A673 (cell line): ENCODE data around the gene IPPK. TPM values are rescaled to one million over a fixed set of nuclear protein-coding genes. Genes with fewer than 3 reads are reported as not detected.

Source experiments
- BruUV-seq: library from RNA; stranded (reverse); fragments of 400-500 nt; replicated peaks from 2 replicates; lab custom pipeline; 2021; lab: Mats Ljungman, UMichigan
- CTCF ChIA-PET: fragments of 300-600 bp; sonication (Branson Sonifier 250); formaldehyde crosslinking; loops from one replicate; lab custom pipeline; 2022; ENCODE audit warnings: antibody characterized with exemption; lab: Charles Lee
- POLR2A ChIA-PET: fragments of 300-600 bp; sonication (Branson Sonifier 250); formaldehyde crosslinking; loops from one replicate; lab custom pipeline; 2022; ENCODE audit warnings: antibody characterized with exemption; ENCODE audit not compliant: low non-redundant PET; lab: Charles Lee
- DNase-seq: peaks from one replicate; pipeline ENCODE4 v3.0.0-alpha.2; 2015; ENCODE audit warnings: low spot score
- H3K27ac ChIP-seq: fragments of 200-600 bp; sonication (generic); 2 replicates; pipeline ENCODE4 v1.5.1; 2016; ENCODE audit warnings: mixed run types, low read depth, mild to moderate bottlenecking, mixed read lengths, antibody characterized with exemption, low read length; ENCODE audit not compliant: poor library complexity, severe bottlenecking
- H3K27me3 ChIP-seq: fragments of 200-600 bp; sonication (generic); replicated peaks from 2 replicates; pipeline ENCODE4 v1.6.1; 2017; ENCODE audit warnings: mixed run types, low read depth, mild to moderate bottlenecking, mixed read lengths, antibody characterized with exemption, low read length; ENCODE audit not compliant: insufficient read depth, poor library complexity
- H3K36me3 ChIP-seq: fragments of 200-600 bp; sonication (generic); 2 replicates; pipeline ENCODE4 v1.6.1; 2016; ENCODE audit warnings: mixed run types, mild to moderate bottlenecking, mixed read lengths, antibody characterized with exemption, low read length; ENCODE audit not compliant: insufficient read depth, poor library complexity, severe bottlenecking
- H3K4me1 ChIP-seq: fragments of 200-600 bp; sonication (generic); 2 replicates; pipeline ENCODE4 v1.6.1; 2017; ENCODE audit warnings: mixed run types, mild to moderate bottlenecking, mixed read lengths, antibody characterized with exemption, low read length; ENCODE audit not compliant: insufficient read depth, poor library complexity, severe bottlenecking
- H3K4me3 ChIP-seq: fragments of 200-600 bp; sonication (generic); 2 replicates; pipeline ENCODE4 v1.5.1; 2016; ENCODE audit warnings: low read depth, mixed run types, mild to moderate bottlenecking, mixed read lengths, low read length; ENCODE audit not compliant: poor library complexity, severe bottlenecking
- H3K9me3 ChIP-seq: fragments of 200-600 bp; sonication (generic); 2 replicates; pipeline ENCODE4 v1.6.1; 2016; ENCODE audit warnings: mixed run types, low read depth, mild to moderate bottlenecking, mixed read lengths, antibody characterized with exemption, low read length; ENCODE audit not compliant: poor library complexity, severe bottlenecking
- CTCF ChIP-seq: fragments of 300-800, 200-600 bp; sonication (generic); conservative IDR thresholded peaks from 2 replicates; pipeline ENCODE4 v1.5.1; 2017; ENCODE audit warnings: low read depth, mild to moderate bottlenecking, antibody characterized with exemption, low read length, moderate library complexity, mixed read lengths
- EZH2 ChIP-seq: fragments of 200-600 bp; sonication (generic); IDR thresholded peaks from 2 replicates; pipeline ENCODE4 v1.6.1; 2017; ENCODE audit warnings: borderline replicate concordance, low read depth, mild to moderate bottlenecking, mixed read lengths, antibody characterized with exemption, low read length; ENCODE audit not compliant: poor library complexity, severe bottlenecking
- intact Hi-C: fragments of 100-400 bp; cut with micrococcal nuclease; formaldehyde crosslinking; loops from one replicate; pipeline ENCODE4 v1.10.0; 2022; ENCODE audit not compliant: unreplicated experiment
- total RNA-seq: library from RNA; stranded (reverse); gene quantifications from 2 replicates; pipeline ENCODE4 v1.2.3, GENCODE V29; 2021

Gene IPPK
- total RNA-seq, 1 experiment from 2014 or later = 14.0 TPM

GRCh38 chr9:92607773-92608172 lies 62.2 kb downstream of the IPPK start:
- CTCF ChIA-PET = no interaction called here
- no peak for DNase-seq
- H3K27ac ChIP-seq = no peak overlapping the region

GRCh38 chr9:92607088-92607487 lies 62.8 kb downstream of the IPPK start:
- Histone ChIP-seq H3K9me3 (peaks cover 5% of the 10 kb centered on the region), H3K4me3 (no peak overlapping the region), H3K27me3 (no peaks in the 10 kb centered on the region), H3K27ac (no peak overlapping the region), H3K36me3 (peaks cover 6% of the 10 kb centered on the region), H3K4me1 (no peaks in the 10 kb centered on the region)
- BruUV-seq = no TSS peak
- CTCF ChIA-PET = no interaction called here
- TF ChIP-seq EZH2 = no peak
- TF ChIP-seq CTCF = no peak
- DNase-seq = no peak
- POLR2A ChIA-PET = no interaction called here
- intact Hi-C loops = no loop called here

More at GRCh38 chr9:92607773-92608172, 62.2 kb downstream of the IPPK start:
- TF ChIP-seq CTCF = no peak
- intact Hi-C loops = no loop called here
- H3K9me3 ChIP-seq = peaks cover 5% of the 10 kb centered on the region
- no TSS peak for BruUV-seq
- no peak overlapping the region for H3K4me3 ChIP-seq
- POLR2A ChIA-PET = no interaction called here
- no peaks in the 10 kb centered on the region for H3K27me3 ChIP-seq
- H3K4me1 ChIP-seq = no peaks in the 10 kb centered on the region
- peaks cover 6% of the 10 kb centered on the region for H3K36me3 ChIP-seq

- TF ChIP-seq CTCF = no peak
- TF ChIP-seq EZH2 = no peak
- intact Hi-C loops = no loop called here
- POLR2A ChIA-PET = no interaction called here
- H3K9me3 ChIP-seq = peaks cover 5% of the 10 kb centered on the region
- no peak for DNase-seq
- CTCF ChIA-PET = no interaction called here
- no peak overlapping the region for H3K27ac ChIP-seq
- no peaks in the 10 kb centered on the region for H3K36me3 ChIP-seq
- no TSS peak for BruUV-seq
- H3K27me3 ChIP-seq = no peaks in the 10 kb centered on the region
- H3K4me1 ChIP-seq = no peaks in the 10 kb centered on the region
- no peak overlapping the region for H3K4me3 ChIP-seq
Observed at GRCh38 chr9:92605224-92605623, 64.7 kb downstream of the IPPK start.
